GM12892 (cell line): Measurements from ENCODE around the gene FBXO10.

ENCODE experiments used
- POLR2A ChIP-seq: IDR thresholded peaks from 2 replicates; pipeline ENCODE4 v1.6.1; 2011; ENCODE audit warnings: low read depth, low read length, control low read depth
- POLR2AphosphoS5 ChIP-seq: IDR thresholded peaks from 2 replicates; pipeline ENCODE4 v1.6.1; 2011; ENCODE audit warnings: low read depth, low read length, control low read depth
- TAF1 ChIP-seq: IDR thresholded peaks from 2 replicates; pipeline ENCODE4 v1.6.1; 2011; ENCODE audit warnings: low read depth, mild to moderate bottlenecking, control low read depth, low read length, borderline replicate concordance

DNA sequence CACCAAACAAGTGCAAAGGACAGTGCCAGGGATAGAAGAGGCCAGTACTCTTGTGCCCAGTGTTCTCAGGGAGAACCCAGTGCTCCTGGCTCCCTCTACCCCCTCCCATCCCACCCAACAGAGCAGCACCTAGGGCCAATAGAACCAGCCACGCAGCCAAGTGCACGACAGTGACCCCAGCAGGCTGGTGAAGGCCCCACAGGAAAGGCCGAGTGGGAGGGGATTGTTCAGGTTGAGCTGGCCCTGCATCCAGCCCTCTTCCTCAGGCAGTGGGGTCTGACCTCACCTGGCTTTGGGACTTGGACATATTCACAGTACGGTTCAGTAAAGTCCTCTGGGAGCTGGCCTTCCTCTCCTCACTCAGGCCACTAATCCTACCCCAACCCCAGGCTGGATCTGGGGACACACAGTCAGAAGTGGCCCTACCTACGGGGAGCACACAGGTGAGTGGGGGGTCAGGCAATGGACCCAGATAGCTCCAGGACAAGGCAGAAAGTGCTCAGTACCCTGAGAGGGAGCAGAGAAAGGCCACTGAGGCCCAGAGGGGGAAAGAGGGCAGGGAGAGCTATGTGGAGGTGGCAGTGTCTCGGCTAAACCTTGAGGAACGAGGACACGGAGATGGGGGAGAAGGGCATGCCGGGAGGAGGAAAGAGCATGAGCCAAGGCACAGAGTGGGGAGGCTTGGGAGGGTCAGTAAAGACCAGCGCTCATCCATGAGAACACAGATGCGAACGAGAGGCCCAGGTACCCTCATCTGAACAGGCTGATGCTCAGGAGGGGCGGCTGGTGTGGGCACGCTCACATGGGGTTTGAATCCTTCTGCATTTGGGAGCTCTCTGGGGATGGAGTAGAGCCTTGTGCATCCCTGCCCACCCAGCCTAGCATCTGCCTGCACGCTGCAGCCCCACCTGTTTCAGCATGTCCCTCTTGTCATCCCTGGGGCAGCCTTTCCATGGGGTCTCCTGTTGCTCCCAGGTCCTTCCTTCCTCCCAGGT is 64.9 kb downstream of the FBXO10 start:
- TF ChIP-seq POLR2A (no peak; the same call in 1 of the 2 replicates), POLR2AphosphoS5 (peak; percentile 23; the same call in 1 of the 2 replicates), TAF1 (no peak)
